PC-3 (cell line): ENCODE measurements around the gene ZC3H12A.

Experiments used
- CTCF ChIP-seq: fragments of 300-600 bp; sonication (generic); conservative IDR thresholded peaks from 2 replicates; pipeline ENCODE4 v1.5.1; 2017; ENCODE audit warnings: antibody characterized with exemption, low read depth, mild to moderate bottlenecking, low read length
- EZH2 ChIP-seq: fragments of 300-600 bp; sonication (generic); IDR thresholded peaks from one replicate; pipeline ENCODE4 v1.6.1; 2017; ENCODE audit warnings: antibody characterized with exemption, mild to moderate bottlenecking, low read length; ENCODE audit not compliant: unreplicated experiment
- EZH2phosphoT487 ChIP-seq: fragments of 300-600 bp; sonication (generic); IDR thresholded peaks from 2 replicates; pipeline ENCODE4 v1.6.1; 2018; ENCODE audit warnings: mild to moderate bottlenecking, antibody characterized with exemption, low read length, borderline replicate concordance

DNA sequence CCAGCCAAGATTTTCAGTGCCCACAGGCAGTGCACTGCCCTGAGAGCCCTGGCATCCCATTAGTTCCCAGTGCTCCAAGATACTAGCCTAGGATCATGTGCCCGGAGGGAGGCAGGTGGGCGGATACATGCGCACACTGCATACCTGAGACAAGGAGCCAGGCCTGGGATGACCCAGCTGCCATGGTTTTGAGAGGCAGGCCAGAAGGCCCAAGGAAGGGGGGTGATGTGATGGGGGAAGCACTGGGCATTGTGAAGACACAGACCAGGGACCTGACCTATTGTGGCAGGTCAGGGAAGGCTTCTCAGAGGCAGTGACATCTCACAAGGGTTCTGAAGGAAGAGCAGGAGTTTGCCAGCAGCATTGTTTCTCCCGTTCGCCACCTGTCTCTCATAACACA is 3.6 kb downstream of the ZC3H12A start:
- TF ChIP-seq CTCF: no peak
- no peak for TF ChIP-seq EZH2phosphoT487
- no peak for TF ChIP-seq EZH2
